Nephron (organoid): ENCODE data around the gene NKD1.

Experiments used
- H3K27ac Mint-ChIP-seq, 3 experiments: 2 replicates each; pipeline ENCODE4 v1.8.0; 2020; ENCODE audit warnings: mixed read lengths in 3 of 3, mild to moderate bottlenecking in 2 of 3, moderate library complexity in 1 of 3
- H3K27me3 Mint-ChIP-seq: 2 replicates; pipeline ENCODE4 v1.8.0; 2021; ENCODE audit warnings: low read depth, mild to moderate bottlenecking, moderate library complexity, mixed read lengths
- H3K36me3 Mint-ChIP-seq: 2 replicates; pipeline ENCODE4 v1.8.0; 2020; ENCODE audit warnings: low read depth, mixed read lengths
- H3K4me1 Mint-ChIP-seq: 2 replicates; pipeline ENCODE4 v1.8.0; 2020; ENCODE audit warnings: mixed read lengths
- H3K4me3 Mint-ChIP-seq, 3 experiments: 2 replicates each; pipeline ENCODE4 v1.8.0; 2020; ENCODE audit warnings: mild to moderate bottlenecking in 3 of 3, mixed read lengths in 3 of 3, moderate library complexity in 2 of 3
- H3K9me3 Mint-ChIP-seq: 2 replicates; pipeline ENCODE4 v1.8.0; 2020; ENCODE audit warnings: mixed read lengths
- TF ChIP-seq, protein P1 (sequence below), 3 experiments: fragments of 200-600 bp; sonication (generic); IDR thresholded peaks; one replicate each; pipeline ENCODE4 v1.5.0; 2021; ENCODE audit warnings: antibody characterized with exemption in 3 of 3; ENCODE audit not compliant: unreplicated experiment in 3 of 3

The NKD1 gene

DNA sequence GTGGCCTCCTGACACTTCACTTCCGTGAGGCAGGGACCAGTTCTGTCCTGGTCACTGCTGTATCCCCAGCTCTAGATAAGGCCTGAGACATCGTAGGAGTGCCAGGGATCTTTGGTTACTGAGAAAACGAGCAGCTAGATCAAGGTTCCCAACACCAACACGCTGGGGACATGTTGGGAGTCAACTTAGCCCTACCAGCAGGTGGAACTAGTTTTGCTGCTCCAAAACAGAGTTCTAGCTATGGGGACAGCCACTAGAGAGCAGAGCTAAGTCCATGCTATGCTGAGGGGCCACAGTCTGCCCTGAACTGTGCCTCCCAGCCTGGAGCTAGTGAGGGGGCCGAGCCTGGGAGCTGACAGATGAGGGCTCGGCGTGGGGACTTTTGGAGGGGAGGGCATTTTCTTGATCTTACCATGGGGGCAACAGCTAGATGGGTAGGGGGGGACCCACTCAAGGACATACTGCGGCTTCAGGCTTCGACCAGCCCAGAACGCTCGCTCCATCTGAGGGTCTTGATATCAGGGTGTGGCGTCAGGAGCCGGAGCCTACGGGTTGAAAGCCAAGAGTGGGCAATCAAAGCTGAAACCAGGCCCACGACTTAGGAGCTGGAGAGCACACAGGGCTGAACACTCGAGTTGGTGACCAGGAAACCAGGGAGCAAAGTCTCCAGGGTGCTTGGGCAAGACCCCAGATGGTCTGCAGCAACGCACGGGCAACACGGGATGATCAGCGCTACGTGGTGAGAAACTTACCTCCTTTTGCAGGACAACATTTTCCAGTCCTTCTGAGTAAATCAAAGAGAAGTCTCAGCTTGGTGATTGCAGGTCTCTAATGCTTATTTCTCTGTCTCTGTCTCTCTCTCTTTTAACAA is 119.5 kb downstream of the NKD1 start:
- Mint-ChIP-seq H3K36me3 (peaks cover 13% of the 10 kb centered on the region), H3K4me3 (peak overlapping the region in 1 of 3 experiments; percentile 2), H3K4me1 (peaks cover 27% of the 10 kb centered on the region), H3K9me3 (peaks cover 18% of the 10 kb centered on the region), H3K27ac (peak overlapping the region; percentile 57 to 77 (median 75)), H3K27me3 (peaks cover 5% of the 10 kb centered on the region)
- TF ChIP-seq, protein P1, sequence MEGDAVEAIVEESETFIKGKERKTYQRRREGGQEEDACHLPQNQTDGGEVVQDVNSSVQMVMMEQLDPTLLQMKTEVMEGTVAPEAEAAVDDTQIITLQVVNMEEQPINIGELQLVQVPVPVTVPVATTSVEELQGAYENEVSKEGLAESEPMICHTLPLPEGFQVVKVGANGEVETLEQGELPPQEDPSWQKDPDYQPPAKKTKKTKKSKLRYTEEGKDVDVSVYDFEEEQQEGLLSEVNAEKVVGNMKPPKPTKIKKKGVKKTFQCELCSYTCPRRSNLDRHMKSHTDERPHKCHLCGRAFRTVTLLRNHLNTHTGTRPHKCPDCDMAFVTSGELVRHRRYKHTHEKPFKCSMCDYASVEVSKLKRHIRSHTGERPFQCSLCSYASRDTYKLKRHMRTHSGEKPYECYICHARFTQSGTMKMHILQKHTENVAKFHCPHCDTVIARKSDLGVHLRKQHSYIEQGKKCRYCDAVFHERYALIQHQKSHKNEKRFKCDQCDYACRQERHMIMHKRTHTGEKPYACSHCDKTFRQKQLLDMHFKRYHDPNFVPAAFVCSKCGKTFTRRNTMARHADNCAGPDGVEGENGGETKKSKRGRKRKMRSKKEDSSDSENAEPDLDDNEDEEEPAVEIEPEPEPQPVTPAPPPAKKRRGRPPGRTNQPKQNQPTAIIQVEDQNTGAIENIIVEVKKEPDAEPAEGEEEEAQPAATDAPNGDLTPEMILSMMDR (IDR thresholded peaks at IDR 0.05; ENCODE audit: unreplicated experiment in 3 of 3): no peak

DNA sequence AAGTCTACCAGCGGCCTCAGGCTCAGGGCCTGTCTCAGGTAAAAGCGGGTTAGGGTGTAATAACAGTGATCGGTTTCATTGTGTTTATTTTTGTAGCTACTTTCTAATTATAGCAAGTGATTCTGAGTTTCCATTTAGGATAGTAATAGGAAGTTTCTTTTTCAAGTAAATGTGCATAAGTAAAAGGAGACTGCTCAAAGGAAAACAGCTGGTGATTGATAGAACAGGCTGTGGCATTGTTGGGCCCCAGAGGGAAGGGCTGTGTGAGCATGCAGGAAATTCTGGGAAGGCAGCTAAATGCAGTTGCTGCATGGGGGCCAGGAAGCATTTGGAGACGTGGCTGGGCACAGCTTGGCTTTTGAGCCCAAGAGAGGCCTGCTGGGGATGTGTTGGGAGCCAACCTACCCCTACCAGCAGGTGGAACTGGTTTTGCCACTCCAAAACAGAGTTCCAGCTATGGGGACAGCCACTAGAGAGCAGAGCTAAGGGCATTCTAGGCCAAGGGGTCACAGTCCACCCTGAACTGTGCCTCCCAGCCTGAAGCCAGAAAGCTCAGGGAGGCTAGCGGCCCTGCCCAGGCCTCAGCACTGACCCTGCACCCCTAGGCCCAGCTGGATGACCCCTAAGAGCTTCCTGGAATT is 120.3 kb downstream of the NKD1 start:
- Mint-ChIP-seq H3K36me3 (peaks cover 13% of the 10 kb centered on the region), H3K4me1 (peaks cover 27% of the 10 kb centered on the region), H3K27ac (peak overlapping the region; percentile 57 to 77 (median 75)), H3K4me3 (peak overlapping the region in 1 of 3 experiments; percentile 2), H3K9me3 (peaks cover 19% of the 10 kb centered on the region), H3K27me3 (peaks cover 5% of the 10 kb centered on the region)
- TF ChIP-seq, protein P1 (IDR thresholded peaks at IDR 0.05; ENCODE audit: unreplicated experiment in 3 of 3): no peak

DNA sequence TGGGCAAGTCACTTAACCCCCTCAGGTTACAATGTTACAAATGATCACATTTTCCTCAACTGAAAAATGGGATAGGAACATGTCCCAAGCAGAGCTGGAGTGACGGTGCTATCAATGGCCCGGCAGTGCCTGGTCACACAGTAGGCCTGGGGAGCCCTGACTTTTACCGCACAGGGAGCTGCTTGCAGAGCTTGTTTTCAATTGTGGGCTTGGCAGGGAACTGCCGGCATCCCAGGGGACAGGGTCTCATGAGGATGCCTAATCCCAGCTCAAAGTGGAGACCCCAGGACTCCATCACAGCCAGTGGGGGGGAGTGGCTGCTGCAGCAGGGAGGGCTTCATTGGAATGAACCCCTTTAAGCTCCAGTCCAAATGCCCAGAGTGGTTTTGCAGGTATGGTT is 121.5 kb downstream of the NKD1 start:
- Mint-ChIP-seq H3K4me3 (no peak overlapping the region), H3K9me3 (peaks cover 20% of the 10 kb centered on the region), H3K4me1 (peaks cover 27% of the 10 kb centered on the region), H3K27ac (no peak overlapping the region), H3K27me3 (peaks cover 5% of the 10 kb centered on the region), H3K36me3 (peaks cover 16% of the 10 kb centered on the region)
- TF ChIP-seq, protein P1 (IDR thresholded peaks at IDR 0.05; ENCODE audit: unreplicated experiment in 3 of 3): no peak

DNA sequence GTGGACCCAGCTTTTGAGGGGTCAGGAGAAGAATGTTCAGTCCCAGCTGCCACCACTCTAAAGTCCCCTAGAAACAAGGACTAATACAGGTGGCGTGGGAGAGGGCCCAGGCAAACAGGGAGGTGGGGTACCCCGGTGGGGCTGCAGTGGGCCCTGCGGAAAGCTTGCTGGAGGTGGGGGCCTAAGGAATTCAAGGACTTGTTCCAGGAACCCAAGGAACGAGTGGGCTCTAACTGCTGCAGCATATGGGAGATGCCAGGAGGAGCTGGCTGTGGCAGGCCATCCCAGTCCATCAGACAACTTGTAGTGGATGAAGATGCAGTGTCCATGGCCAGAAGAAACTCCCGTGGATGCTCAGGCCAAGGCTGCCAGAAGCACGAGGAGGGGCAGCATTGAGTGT is 122.3 kb downstream of the NKD1 start:
- Mint-ChIP-seq H3K27ac (no peak overlapping the region), H3K4me1 (peaks cover 23% of the 10 kb centered on the region), H3K9me3 (peaks cover 17% of the 10 kb centered on the region), H3K27me3 (peaks cover 5% of the 10 kb centered on the region), H3K36me3 (peaks cover 16% of the 10 kb centered on the region), H3K4me3 (no peak overlapping the region)
- TF ChIP-seq, protein P1 (IDR thresholded peaks at IDR 0.05; ENCODE audit: unreplicated experiment in 3 of 3): no peak

DNA sequence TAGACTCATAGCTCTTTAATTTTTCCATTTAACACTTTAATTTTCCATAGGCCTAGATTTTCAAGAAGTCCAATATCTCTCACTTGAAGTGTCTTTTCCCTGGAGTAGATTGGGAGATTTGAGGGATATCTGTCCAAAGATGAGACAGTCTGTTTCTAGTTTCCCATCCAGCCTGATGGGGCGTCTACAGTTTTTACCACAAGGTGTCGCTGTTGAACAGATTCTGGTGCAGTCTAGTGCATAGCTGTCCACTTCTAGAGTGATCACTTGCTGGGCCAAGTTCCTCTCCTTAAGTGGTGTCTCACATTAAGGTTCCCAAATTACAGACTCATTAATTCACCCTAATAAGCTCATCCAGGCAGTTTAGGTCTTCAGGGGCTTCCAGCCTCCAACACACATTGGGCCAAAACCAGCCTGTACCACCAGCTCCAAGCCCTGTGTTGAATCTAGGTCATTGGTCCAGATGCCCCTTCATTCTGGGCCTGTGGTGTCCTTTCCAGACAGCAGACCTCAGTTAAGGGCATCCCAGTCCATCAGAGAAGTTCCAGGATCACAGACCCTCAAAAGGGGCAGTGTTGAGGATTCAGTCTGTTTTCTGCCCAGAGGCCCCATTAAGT is 123.6 kb downstream of the NKD1 start:
- no peak overlapping the region for H3K27ac Mint-ChIP-seq

More for the DNA sequence above, 123.6 kb downstream of the NKD1 start:
- TF ChIP-seq, protein P1 (IDR thresholded peaks at IDR 0.05; ENCODE audit: unreplicated experiment in 3 of 3): peak; percentile 10 to 42 (median 18)
- Mint-ChIP-seq H3K27me3 (peaks cover 5% of the 10 kb centered on the region), H3K4me1 (peaks cover 22% of the 10 kb centered on the region), H3K4me3 (no peak overlapping the region), H3K9me3 (peaks cover 17% of the 10 kb centered on the region), H3K36me3 (peaks cover 16% of the 10 kb centered on the region)
